ENCODE results near the gene OSBPL5.

Gene OSBPL5

DNA sequence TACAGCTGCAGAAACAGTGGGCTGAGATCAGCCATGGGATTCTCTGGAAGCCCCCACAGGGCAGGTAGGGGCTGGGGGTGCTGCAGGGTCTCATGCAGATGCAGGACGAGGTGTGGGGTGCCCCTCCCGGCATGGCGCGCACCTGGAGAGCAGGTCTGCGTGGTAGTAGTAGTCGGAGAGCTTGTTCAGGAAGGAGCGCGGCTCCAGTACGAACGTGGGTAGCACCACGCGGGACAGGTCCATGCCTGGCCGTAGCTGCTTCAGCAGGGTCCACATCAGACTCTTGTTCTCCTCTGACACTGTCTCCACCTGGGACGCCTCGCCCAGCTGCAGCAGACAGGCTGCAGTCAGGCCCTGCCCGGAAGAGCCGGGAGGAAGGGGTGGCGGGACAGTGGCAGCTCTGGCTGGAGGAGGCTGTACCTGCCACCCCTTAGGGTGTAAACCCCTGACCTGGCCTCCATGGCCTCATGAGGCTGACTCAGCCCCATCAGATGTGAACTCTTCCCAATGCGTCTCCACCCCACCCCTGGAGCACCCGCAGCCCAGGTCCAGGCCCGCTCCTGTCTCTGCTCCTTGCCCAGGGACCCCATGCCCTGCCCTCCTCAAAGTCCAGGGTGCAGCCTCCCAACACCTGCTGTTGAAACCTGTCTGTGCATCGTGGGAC is 60.9 kb downstream of the OSBPL5 start:
- Mint-ChIP-seq H3K9me3 (no peaks in the 10 kb centered on the region), H3K27me3 (ENCODE audit: low read depth) (no peaks in the 10 kb centered on the region), H3K27ac (no peak overlapping the region), H3K4me1 (ENCODE audit: low read depth) (no peaks in the 10 kb centered on the region), H3K4me3 (no peak overlapping the region), H3K36me3 (ENCODE audit: low read depth) (no peaks in the 10 kb centered on the region)
- DNase-seq (ENCODE audit: low spot score), result no peak

- no peak for DNase-seq (ENCODE audit: low spot score)
- no peaks in the 10 kb centered on the region for H3K4me1 Mint-ChIP-seq (ENCODE audit: low read depth)
- no peak overlapping the region for H3K27ac Mint-ChIP-seq
- no peaks in the 10 kb centered on the region for H3K9me3 Mint-ChIP-seq
- no peaks in the 10 kb centered on the region for H3K36me3 Mint-ChIP-seq (ENCODE audit: low read depth)
- no peaks in the 10 kb centered on the region for H3K27me3 Mint-ChIP-seq (ENCODE audit: low read depth)
- H3K4me3 Mint-ChIP-seq, result no peak overlapping the region
Observed at GRCh38 chr11:3103076-3103475, 62.0 kb downstream of the OSBPL5 start.

- H3K36me3 Mint-ChIP-seq (ENCODE audit: low read depth), result no peaks in the 10 kb centered on the region
- H3K9me3 Mint-ChIP-seq, result no peaks in the 10 kb centered on the region
- H3K4me1 Mint-ChIP-seq (ENCODE audit: low read depth), result no peaks in the 10 kb centered on the region
- H3K27me3 Mint-ChIP-seq (ENCODE audit: low read depth), result no peaks in the 10 kb centered on the region
- no peak for DNase-seq (ENCODE audit: low spot score)
- H3K27ac Mint-ChIP-seq, result no peak overlapping the region
- no peak overlapping the region for H3K4me3 Mint-ChIP-seq
Observed at GRCh38 chr11:3102641-3102921, 62.5 kb downstream of the OSBPL5 start.

GRCh38 chr11:3101921-3102640 is 63.0 kb downstream of the OSBPL5 start:
- Mint-ChIP-seq H3K4me1 (ENCODE audit: low read depth) (no peaks in the 10 kb centered on the region), H3K27me3 (ENCODE audit: low read depth) (no peaks in the 10 kb centered on the region), H3K9me3 (no peaks in the 10 kb centered on the region)

GRCh38 chr11:3099178-3099577 is 65.9 kb downstream of the OSBPL5 start:
- Mint-ChIP-seq H3K4me1 (ENCODE audit: low read depth) (no peaks in the 10 kb centered on the region), H3K9me3 (no peaks in the 10 kb centered on the region), H3K4me3 (no peak overlapping the region), H3K36me3 (ENCODE audit: low read depth) (no peaks in the 10 kb centered on the region), H3K27me3 (ENCODE audit: low read depth) (peaks cover 5% of the 10 kb centered on the region), H3K27ac (no peak overlapping the region)
- DNase-seq (ENCODE audit: low spot score), result no peak

More at GRCh38 chr11:3101921-3102640, 63.0 kb downstream of the OSBPL5 start:
- H3K36me3 Mint-ChIP-seq (ENCODE audit: low read depth), result no peaks in the 10 kb centered on the region
- H3K4me3 Mint-ChIP-seq, result no peak overlapping the region
- no peak overlapping the region for H3K27ac Mint-ChIP-seq
- DNase-seq (ENCODE audit: low spot score), result no peak

DNA sequence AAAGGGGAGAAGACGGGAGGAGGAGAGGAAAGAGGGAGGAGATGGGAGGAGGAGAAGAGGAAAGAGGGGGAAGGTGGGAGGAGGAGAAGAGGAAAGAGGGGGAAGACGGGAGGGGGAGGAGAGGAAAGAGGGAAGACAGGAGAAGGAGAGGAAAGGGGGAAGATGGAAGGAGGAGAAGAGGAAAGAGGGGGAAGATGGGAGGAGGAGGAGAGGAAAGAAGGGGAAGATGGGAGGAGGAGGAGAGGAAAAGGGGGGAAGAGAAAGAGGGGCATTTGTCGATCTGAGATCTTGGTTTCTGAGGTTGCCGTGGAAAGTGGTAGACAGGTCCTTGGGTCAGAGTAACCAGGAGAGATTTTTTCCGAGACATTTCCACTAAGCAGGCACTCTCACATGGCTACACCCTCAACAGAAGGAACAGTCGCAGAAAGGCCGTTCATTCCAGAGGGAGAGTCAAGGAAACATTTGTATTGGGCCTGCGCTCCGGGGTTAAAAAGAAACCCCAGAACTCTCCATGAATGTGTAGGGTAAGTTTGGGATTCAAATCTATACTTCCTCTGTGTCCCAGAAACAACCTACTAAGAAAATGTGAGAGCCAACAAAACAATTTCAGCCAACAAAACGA is 68.1 kb downstream of the OSBPL5 start:
- Mint-ChIP-seq H3K27ac (no peak overlapping the region), H3K36me3 (ENCODE audit: low read depth) (no peaks in the 10 kb centered on the region), H3K9me3 (no peaks in the 10 kb centered on the region), H3K4me1 (ENCODE audit: low read depth) (no peaks in the 10 kb centered on the region), H3K27me3 (ENCODE audit: low read depth) (peaks cover 5% of the 10 kb centered on the region), H3K4me3 (no peak overlapping the region)
- DNase-seq (ENCODE audit: low spot score), result no peak

DNA sequence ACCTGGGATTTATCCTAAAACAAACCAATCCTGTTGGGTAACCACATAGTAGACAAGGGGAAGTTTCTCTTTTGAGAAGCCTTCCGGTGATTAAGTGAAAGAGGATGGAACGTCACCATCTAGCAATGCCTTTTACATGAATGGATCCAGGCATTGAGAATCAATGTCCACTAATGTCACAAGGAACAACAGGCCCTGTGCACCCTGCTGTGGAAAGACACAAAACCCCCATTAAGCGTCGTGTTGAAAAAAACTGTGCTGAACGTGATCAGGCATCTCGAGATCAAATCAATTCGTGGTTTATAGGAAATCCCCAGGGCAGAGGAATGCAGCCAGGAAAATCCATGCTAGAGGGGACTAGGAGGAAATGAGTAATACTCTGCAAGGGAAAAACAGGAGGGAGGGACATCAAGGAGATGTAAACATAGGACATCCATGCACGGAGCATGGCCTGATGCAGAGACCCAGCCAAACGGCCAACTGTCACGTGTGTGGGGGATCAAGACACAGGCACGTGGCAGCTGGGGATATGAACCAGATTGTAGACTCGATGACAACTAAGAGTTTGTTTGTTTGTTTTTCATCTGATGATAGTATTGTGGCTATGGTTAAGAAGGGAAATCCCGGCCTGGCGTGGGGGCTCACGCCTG is 69.3 kb downstream of the OSBPL5 start:
- Mint-ChIP-seq H3K4me3 (no peak overlapping the region), H3K27ac (no peak overlapping the region), H3K36me3 (ENCODE audit: low read depth) (no peaks in the 10 kb centered on the region), H3K9me3 (no peaks in the 10 kb centered on the region), H3K4me1 (ENCODE audit: low read depth) (no peaks in the 10 kb centered on the region), H3K27me3 (ENCODE audit: low read depth) (peaks cover 5% of the 10 kb centered on the region)
- DNase-seq (ENCODE audit: low spot score), result no peak

- DNase-seq (ENCODE audit: low spot score), result no peak
- Mint-ChIP-seq H3K27ac (no peak overlapping the region), H3K36me3 (ENCODE audit: low read depth) (no peaks in the 10 kb centered on the region), H3K27me3 (ENCODE audit: low read depth) (peaks cover 5% of the 10 kb centered on the region), H3K4me3 (no peak overlapping the region), H3K4me1 (ENCODE audit: low read depth) (no peaks in the 10 kb centered on the region), H3K9me3 (no peaks in the 10 kb centered on the region)
Observed at GRCh38 chr11:3094223-3094824, 70.8 kb downstream of the OSBPL5 start.

GRCh38 chr11:3093281-3094191 is 71.6 kb downstream of the OSBPL5 start:
- DNase-seq (ENCODE audit: low spot score), result no peak
- Mint-ChIP-seq H3K9me3 (no peaks in the 10 kb centered on the region), H3K27me3 (ENCODE audit: low read depth) (peaks cover 5% of the 10 kb centered on the region), H3K36me3 (ENCODE audit: low read depth) (no peaks in the 10 kb centered on the region), H3K4me1 (ENCODE audit: low read depth) (no peaks in the 10 kb centered on the region), H3K27ac (no peak overlapping the region), H3K4me3 (no peak overlapping the region)

GRCh38 chr11:3092603-3093141 is 72.4 kb downstream of the OSBPL5 start:
- Mint-ChIP-seq H3K27me3 (ENCODE audit: low read depth) (peaks cover 5% of the 10 kb centered on the region), H3K27ac (no peak overlapping the region), H3K36me3 (ENCODE audit: low read depth) (no peaks in the 10 kb centered on the region), H3K9me3 (no peaks in the 10 kb centered on the region), H3K4me3 (no peak overlapping the region), H3K4me1 (ENCODE audit: low read depth) (no peaks in the 10 kb centered on the region)
- no peak for DNase-seq (ENCODE audit: low spot score)

DNA sequence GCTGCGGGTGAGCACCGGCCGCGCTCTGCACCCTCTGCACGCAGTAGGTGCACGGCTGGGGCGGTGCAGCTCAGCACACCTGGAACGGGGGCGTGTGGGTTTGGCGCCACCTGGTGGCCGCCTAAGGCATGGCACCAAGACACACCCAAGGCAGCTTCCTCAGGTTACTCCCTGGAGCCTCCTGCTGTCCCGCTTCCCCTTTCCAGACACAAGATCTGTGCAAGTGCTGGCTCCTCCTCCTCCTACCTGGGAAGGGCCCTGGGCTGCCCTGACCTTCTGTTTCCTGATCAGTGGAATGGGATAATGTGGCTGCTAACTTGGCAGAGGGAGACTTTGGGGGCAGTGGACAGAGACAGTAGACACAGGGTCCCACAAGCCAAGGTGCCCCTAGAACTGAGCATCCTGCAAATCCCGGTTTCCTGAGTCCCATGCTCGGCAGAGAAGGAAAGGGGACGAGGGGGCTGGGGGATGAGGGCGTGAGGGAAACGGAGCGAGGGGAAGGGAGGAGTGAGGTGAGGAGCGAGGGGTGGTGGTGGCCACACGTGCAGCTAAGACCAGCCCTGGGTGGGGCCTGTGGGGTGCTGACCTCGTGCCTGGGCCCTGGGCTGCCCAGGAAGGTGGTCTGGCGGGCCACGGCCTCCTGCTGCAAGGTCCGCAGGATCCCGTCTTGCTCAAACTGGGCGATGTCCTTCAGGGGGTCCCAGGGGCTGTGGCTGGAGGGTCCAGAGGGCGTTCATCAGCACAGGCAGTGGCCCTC is 73.1 kb downstream of the OSBPL5 start:
- no peak overlapping the region for H3K4me3 Mint-ChIP-seq
- H3K27me3 Mint-ChIP-seq (ENCODE audit: low read depth), result peaks cover 5% of the 10 kb centered on the region
- H3K27ac Mint-ChIP-seq, result no peak overlapping the region
- no peaks in the 10 kb centered on the region for H3K36me3 Mint-ChIP-seq (ENCODE audit: low read depth)
- no peaks in the 10 kb centered on the region for H3K9me3 Mint-ChIP-seq
- DNase-seq (ENCODE audit: low spot score), result peak; percentile 63
- no peaks in the 10 kb centered on the region for H3K4me1 Mint-ChIP-seq (ENCODE audit: low read depth)

DNA sequence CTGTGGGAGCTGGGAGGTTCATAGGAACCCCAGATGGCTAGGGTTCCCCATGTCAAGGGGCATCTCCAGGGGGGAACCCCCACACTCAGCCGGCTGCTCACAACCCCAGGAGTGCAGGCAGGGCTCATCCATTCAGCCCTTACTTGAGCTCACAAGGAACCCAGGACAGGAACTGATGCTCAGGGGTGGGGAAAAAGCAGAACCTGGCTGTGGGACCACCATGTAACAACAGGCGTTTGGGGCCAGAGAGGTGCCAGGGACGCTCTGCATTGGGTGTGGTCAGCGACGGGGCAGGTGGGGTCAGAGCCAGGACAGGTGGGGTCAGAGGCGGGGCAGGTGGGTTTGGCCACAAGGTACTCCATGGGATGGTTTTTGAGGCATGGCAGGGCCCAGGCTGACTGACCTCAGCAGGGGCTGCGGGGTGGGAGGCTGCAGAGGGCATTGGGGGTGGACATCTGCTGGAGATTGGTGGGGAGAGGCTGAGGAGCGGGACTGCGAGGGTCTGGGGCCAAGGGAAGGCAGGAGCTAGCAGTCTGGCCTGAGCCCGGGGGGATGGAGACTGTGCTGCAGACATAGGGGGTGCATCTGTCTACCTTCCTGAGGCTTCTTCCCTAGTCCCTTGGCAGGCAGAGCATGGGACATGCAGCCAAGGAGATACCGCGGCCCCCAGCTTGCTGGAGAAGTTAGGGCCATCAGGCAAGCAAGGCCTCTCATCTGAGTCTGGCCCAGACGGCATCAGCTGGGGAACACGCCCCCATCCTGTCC is 73.8 kb downstream of the OSBPL5 start:
- Mint-ChIP-seq H3K9me3 (no peaks in the 10 kb centered on the region), H3K4me3 (no peak overlapping the region), H3K36me3 (ENCODE audit: low read depth) (no peaks in the 10 kb centered on the region), H3K27ac (no peak overlapping the region), H3K4me1 (ENCODE audit: low read depth) (no peaks in the 10 kb centered on the region), H3K27me3 (ENCODE audit: low read depth) (no peaks in the 10 kb centered on the region)
- DNase-seq (ENCODE audit: low spot score), result no peak

All from T-helper 2 cell treated with Interferon-gamma antibody and Interleukin-4, amounts not matched to agents 5 μg/mL and 100 μg/mL, for 36 hours (primary cell).